ENCODE data around the gene ABCB11. TPM values are rescaled to one million over a fixed set of nuclear protein-coding genes. Genes with fewer than 3 reads are reported as not detected.
"Not testable (repeated sequence)": the region's sequence is repeated elsewhere in the genome, so short reads cannot be mapped to it uniquely, and the experiment has no call there.

Gene ABCB11
- polyA plus RNA-seq, 6 donors from 2014 or later = 0.04 TPM; not detected in 5

DNA sequence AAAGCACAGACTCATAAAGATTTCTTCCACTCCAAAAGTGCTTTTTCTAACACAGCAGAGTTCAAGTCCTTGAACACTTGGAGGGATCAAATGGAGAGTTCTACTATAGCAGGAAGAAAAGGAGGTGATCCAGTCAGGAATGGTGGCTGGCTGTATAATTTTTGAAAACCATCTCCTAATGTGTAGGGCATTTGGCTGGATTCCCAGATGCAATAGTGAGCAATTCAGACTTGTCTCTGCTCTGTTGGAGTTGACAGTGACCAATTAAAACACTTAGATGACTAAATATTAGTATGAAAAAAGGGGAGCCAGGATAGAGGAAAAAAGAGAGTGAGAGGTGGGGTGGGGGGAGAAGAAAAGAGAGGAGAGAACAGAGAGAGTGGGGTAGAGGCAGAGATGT lies 135.4 kb downstream of the ABCB11 start:
- no peak overlapping the region for H3K27ac Mint-ChIP-seq
- no peaks in the 10 kb centered on the region for H3K9me3 Mint-ChIP-seq

DNA sequence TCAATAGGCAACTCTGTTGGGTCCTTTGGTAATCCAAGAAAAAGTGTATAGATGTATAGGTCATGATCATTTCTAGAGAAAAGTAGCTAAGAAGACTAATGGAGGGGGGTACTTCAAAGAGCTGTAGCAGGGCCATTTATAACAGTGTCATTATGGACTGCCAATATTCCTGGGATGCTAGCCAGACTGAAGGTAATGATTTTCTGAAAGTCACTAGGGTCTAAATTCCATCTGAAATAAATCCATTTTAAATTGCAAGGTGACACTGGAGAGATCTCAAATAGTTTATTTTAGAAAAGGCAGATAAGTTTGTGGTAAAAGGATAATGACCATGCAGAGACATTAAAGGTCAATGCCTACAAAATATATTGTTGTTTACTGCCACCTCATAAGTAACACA lies 136.4 kb downstream of the ABCB11 start:
- H3K36me3 Mint-ChIP-seq = no peaks in the 10 kb centered on the region
- H3K4me1 Mint-ChIP-seq = peaks cover 9 to 11% (median 10%) of the 10 kb centered on the region in 3 donors
- peaks cover 11 to 22% (median 12%) of the 10 kb centered on the region in 3 donors for H3K27me3 Mint-ChIP-seq
- no peaks in the 10 kb centered on the region for H3K9me3 Mint-ChIP-seq
- no peak overlapping the region for H3K4me3 Mint-ChIP-seq
- no peak overlapping the region for H3K27ac Mint-ChIP-seq
- DNase-seq (no peak), ATAC-seq (ENCODE audit: low read depth in 2 of 2) (no peak)

More for the DNA sequence above, 135.4 kb downstream of the ABCB11 start:
- Mint-ChIP-seq H3K27me3 (peaks cover 11 to 14% (median 12%) of the 10 kb centered on the region in 3 donors), H3K4me1 (peaks cover 0 to 1% (median under 1%) of the 10 kb centered on the region in 3 donors), H3K4me3 (no peak overlapping the region), H3K36me3 (no peaks in the 10 kb centered on the region)
- ATAC-seq (ENCODE audit: low read depth in 2 of 2) (no peak), DNase-seq (no peak)

DNA sequence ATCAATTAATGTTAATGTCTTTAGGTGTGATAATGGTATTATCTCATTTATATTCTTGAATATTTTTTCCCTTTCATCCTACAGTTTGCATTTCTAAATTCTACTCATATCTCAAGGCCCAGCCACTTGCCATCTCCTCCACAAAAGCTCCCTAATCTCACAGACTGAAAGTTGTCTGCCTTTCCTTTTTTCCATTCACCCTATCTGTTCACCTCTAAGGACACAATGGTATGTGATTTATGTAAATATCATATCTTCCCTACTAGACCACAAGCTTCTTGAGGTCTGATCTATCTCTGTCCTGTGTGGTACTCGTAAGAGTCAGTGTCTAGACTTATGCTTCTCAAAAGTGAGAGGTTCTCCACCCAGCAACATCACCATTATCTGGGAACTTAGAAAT lies 137.0 kb downstream of the ABCB11 start:
- peaks cover 8 to 22% (median 12%) of the 10 kb centered on the region in 3 donors for H3K27me3 Mint-ChIP-seq
- DNase-seq = no peak
- ATAC-seq (ENCODE audit: low read depth in 2 of 2) = no peak
- peaks cover 9 to 11% (median 10%) of the 10 kb centered on the region in 3 donors for H3K4me1 Mint-ChIP-seq
- H3K4me3 Mint-ChIP-seq = no peak overlapping the region
- no peaks in the 10 kb centered on the region for H3K9me3 Mint-ChIP-seq
- no peaks in the 10 kb centered on the region for H3K36me3 Mint-ChIP-seq
- no peak overlapping the region for H3K27ac Mint-ChIP-seq

DNA sequence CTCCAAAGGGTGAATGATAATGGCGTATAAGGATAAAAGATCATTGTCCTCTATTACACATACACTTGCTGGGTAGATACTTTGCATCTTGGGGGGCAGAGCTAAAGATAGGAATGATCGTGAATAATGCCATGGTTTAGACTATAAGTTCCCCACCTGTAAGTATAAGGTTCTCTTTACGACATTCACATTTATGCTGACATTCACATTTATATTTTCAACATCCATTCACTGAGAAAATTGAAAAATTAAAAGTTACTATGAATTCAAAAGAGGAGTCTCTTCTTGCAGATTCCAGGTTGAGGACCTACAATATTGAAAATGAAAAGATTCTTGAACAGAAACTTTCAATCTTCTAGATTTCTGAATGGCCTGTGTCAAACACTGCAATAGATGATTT lies 138.8 kb downstream of the ABCB11 start:
- no peak overlapping the region for H3K4me3 Mint-ChIP-seq
- H3K4me1 Mint-ChIP-seq = peaks cover 9 to 11% (median 10%) of the 10 kb centered on the region in 3 donors
- no peaks in the 10 kb centered on the region for H3K9me3 Mint-ChIP-seq
- no peak for DNase-seq
- no peak for ATAC-seq (ENCODE audit: low read depth in 2 of 2)
- H3K27me3 Mint-ChIP-seq = peaks cover 5 to 22% (median 12%) of the 10 kb centered on the region in 3 donors
- H3K27ac Mint-ChIP-seq = no peak overlapping the region
- H3K36me3 Mint-ChIP-seq = no peaks in the 10 kb centered on the region

DNA sequence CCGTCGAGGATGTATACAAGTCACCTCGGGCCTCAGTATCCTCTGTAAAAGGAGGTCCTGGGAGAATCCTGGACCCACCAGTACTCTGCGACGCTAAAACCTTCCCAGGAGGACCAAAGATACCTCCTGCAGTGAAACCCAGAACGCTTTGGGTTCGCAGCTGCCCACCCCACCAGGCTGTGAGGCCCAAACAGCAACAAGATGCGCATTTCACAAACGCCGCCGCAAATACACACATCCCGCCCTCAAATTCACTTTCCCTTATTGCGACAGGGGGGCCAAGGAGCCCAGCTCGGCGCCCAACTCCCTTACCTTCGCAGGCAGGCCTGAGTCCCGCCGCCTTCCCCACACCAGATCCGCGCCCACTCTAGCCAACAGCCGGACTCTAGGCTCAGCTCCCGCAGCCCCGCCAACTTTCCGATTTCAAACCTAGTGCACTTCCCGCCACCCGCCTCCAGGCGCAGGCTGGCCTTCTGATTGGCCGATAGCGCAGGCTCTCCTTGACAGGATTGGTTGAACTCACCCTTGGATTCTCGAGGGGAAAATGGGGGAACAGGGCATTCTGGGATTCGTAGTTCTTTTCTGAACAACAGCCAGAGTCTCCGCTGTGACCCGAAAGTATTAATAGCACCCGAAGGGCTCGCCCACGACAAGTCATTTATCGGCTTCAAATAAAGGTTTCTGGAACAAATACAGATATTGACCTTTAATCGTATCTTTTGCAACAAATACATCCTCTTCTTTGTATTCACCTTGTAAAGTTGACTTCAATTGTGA lies 140.9 kb downstream of the ABCB11 start, which contains the start of gene SPC25:
SPC25 (minus strand) TSS at position 425 of the 777 bp plus-strand sequence. CDS start 911 bp downstream, outside the sequence.
- H3K36me3 Mint-ChIP-seq = no peaks in the 10 kb centered on the region
- H3K4me3 Mint-ChIP-seq = peak within 1 kb of the TSS; percentile 75 to 98 (median 93)
- ATAC-seq (ENCODE audit: low read depth in 2 of 2) = peak; percentile 100
- peaks cover 9 to 11% (median 10%) of the 10 kb centered on the region in 3 donors for H3K4me1 Mint-ChIP-seq
- peaks cover 5 to 22% (median 12%) of the 10 kb centered on the region in 3 donors for H3K27me3 Mint-ChIP-seq
- no peaks in the 10 kb centered on the region for H3K9me3 Mint-ChIP-seq
- peak; percentile 79 for DNase-seq
- peak within 1 kb of the TSS in 3 of 6 donors; percentile 1 to 31 (median 10) for H3K27ac Mint-ChIP-seq

DNA sequence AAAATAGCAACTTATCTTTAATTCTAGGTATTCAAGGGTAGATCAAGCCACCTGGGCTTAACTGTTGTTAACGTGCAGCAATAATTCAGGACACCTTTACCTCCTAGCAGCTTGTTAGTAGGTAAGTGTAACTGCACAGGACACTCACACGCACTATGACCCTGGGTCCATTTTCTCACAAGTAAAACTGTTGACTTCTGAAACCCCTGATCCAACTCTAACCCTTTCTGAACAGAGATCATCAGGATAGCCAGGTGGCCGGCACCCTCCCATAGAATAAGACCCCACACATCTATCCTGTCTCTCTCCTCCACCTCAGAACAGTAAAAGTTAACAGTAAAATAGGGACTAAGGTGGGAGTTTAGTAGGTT lies 141.5 kb downstream of the ABCB11 start:
- Mint-ChIP-seq H3K27me3 (peaks cover 5 to 22% (median 12%) of the 10 kb centered on the region in 3 donors), H3K36me3 (no peaks in the 10 kb centered on the region), H3K9me3 (no peaks in the 10 kb centered on the region), H3K27ac (no peak overlapping the region), H3K4me1 (peaks cover 9 to 11% (median 10%) of the 10 kb centered on the region in 3 donors), H3K4me3 (peak overlapping the region in 7 of 8 donors; percentile 87 to 98 (median 93))
- DNase-seq (no peak), ATAC-seq (ENCODE audit: low read depth in 2 of 2) (no peak)

DNA sequence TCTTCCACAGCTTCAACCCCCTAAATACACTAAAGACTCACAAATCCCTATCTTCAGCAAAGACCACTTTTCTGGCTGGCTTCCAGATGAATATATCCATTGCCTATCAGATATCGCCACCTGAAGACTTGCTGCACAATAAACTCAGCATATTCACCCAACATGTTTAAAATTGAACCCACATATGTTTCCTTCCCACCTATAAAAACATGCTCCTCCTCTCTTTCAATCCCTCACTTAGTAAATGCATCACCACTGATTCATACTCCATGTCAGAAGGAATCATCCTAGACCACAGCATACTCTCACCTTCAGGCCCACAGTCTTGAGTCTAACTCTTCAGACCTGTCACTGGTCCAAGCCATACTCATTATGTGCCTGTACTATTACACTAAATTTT lies 146.1 kb downstream of the ABCB11 start:
- Mint-ChIP-seq H3K9me3 (no peaks in the 10 kb centered on the region), H3K27ac (no peak overlapping the region), H3K4me3 (no peak overlapping the region), H3K27me3 (peaks cover 0 to 1% (median 0%) of the 10 kb centered on the region in 3 donors), H3K4me1 (peaks cover 0 to 3% (median 2%) of the 10 kb centered on the region in 3 donors), H3K36me3 (no peaks in the 10 kb centered on the region)
- ATAC-seq (ENCODE audit: low read depth in 2 of 2) (no peak), DNase-seq (no peak)

DNA sequence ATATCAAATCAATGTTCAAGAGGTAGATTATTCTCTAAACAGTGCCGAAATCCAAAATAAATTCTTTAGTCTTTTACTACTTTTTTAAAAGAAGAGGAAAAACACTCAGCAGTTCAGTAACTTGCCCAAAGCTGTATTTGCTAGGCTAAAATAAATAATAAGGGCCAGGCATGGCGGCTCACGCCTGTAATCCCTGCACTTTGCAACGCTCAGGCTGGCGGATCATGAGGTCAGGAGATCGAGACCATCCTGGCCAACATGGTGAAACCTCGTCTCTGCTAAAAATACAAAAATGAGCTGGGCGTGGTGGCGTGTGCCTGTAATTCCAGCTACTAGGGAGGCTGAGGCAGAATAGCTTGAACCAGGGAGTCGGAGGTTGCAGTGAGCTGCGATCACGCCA lies 149.0 kb downstream of the ABCB11 start:
- not testable (repeated sequence) for H3K4me1 Mint-ChIP-seq; DNase-seq; ATAC-seq (ENCODE audit: low read depth in 2 of 2); H3K27ac Mint-ChIP-seq; H3K27me3 Mint-ChIP-seq; H3K9me3 Mint-ChIP-seq; H3K4me3 Mint-ChIP-seq; H3K36me3 Mint-ChIP-seq

DNA sequence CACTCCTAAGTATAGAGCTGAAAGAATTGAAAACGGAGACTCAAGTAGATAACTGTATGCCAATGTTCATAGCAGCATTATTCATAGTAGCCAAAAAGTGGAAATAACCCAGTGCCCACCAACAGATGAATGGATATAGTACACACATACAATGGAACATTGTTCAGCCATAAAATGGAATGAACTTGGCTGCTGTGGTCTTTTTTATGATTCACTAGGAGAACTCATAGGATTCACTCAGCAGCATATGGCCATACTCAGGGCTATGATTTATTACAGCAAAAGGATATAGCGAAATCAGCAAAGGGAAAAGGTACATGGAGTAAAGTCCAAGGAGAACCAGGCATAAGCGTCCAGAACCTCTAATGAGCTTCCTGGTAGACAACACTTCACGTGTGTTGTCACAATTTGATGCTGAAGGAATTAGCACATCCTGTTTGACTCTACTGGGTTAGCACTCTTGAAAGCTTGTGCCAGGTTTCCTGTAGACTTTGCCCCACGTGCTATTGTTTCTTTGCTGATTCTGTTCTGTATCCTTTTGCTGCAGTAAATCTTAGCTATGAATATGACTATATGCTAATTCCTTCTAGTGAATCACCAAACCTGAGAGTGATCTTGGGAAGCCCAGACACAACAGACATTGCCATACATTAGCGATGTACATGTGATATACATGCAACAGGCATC lies 156.6 kb downstream of the ABCB11 start:
- Mint-ChIP-seq H3K9me3 (no peaks in the 10 kb centered on the region), H3K4me3 (no peak overlapping the region), H3K27ac (no peak overlapping the region), H3K27me3 (no peaks in the 10 kb centered on the region), H3K4me1 (no peaks in the 10 kb centered on the region), H3K36me3 (no peaks in the 10 kb centered on the region)
- DNase-seq (no peak), ATAC-seq (ENCODE audit: low read depth in 2 of 2) (no peak)

DNA sequence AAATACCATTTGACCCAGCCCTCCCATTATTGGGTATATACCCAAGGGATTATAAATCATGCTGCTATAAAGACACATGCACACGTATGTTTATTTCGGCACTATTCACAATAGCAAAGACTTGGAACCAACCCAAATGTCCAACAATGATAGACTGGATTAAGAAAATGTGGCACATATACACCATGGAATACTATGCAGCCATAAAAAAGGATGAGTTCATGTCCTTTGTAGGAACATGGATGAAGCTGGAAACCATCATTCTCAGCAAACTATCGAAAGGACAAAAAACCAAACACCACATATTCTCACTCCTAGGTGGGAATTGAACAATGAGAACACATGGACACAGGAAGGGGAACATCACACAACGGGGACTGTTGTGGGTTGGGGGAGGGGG lies 160.3 kb downstream of the ABCB11 start:
- H3K36me3 Mint-ChIP-seq; DNase-seq; H3K9me3 Mint-ChIP-seq; H3K4me1 Mint-ChIP-seq; H3K27me3 Mint-ChIP-seq; H3K4me3 Mint-ChIP-seq; ATAC-seq (ENCODE audit: low read depth in 2 of 2): not testable (repeated sequence)
- peak overlapping the region in 1 of 6 donors; percentile 76 for H3K27ac Mint-ChIP-seq

Other genes starting within 250 kb of the ABCB11 start
- gene NOSTRIN, start 228.7 kb downstream of the ABCB11 start, polyA plus RNA-seq (ENCODE audit: low read depth in 6 of 6) = not detected
- not detected for gene SPC25, start 140.9 kb downstream of the ABCB11 start, polyA plus RNA-seq (ENCODE audit: low read depth in 6 of 6)
- not detected for gene G6PC2, start 130.0 kb downstream of the ABCB11 start, polyA plus RNA-seq (ENCODE audit: low read depth in 6 of 6)
- 1 to 10 TPM in 2 of 6 donors, not detected in 4; 1.3 to 2.0 TPM for gene DHRS9, start 38.2 kb upstream of the ABCB11 start, polyA plus RNA-seq (ENCODE audit: low read depth in 6 of 6)